Activated CD8-positive, alpha-beta T cell treated with anti-CD3 and anti-CD28 coated beads for 36 hours (primary cell): Measurements from ENCODE around the gene NDC1. TPM values are rescaled to one million over a fixed set of nuclear protein-coding genes. Genes with fewer than 3 reads are reported as not detected.
"Not testable (repeated sequence)": the region's sequence is repeated elsewhere in the genome, so short reads cannot be mapped to it uniquely, and the experiment has no call there.

Experiments
- ATAC-seq: fragments of 200-7000 bp; cut with Tn5 transposase; one replicate; pipeline ENCODE4 v1.10.0; 2021; ENCODE audit warnings: mild to moderate bottlenecking, moderate library complexity
- CTCF ChIA-PET: fragments of 350-600 bp; sonication (Branson Sonifier 250); formaldehyde crosslinking; loops from one replicate; lab custom pipeline; 2021; ENCODE audit warnings: antibody characterized with exemption; lab: Charles Lee
- POLR2A ChIA-PET: fragments of 350-600 bp; sonication (Branson Sonifier 250); formaldehyde crosslinking; loops from one replicate; lab custom pipeline; 2021; ENCODE audit warnings: antibody characterized with exemption; lab: Charles Lee
- DNase-seq: peaks from one replicate; pipeline ENCODE4 v3.0.0-alpha.2; 2020
- H3K27ac Mint-ChIP-seq: one replicate; pipeline ENCODE4 v1.8.0; 2021; ENCODE audit warnings: mild to moderate bottlenecking, mixed read lengths
- H3K27me3 Mint-ChIP-seq: one replicate; pipeline ENCODE4 v1.8.0; 2021; ENCODE audit warnings: mixed read lengths
- H3K36me3 Mint-ChIP-seq: one replicate; pipeline ENCODE4 v1.8.0; 2021; ENCODE audit warnings: low read depth, mixed read lengths
- H3K4me1 Mint-ChIP-seq: one replicate; pipeline ENCODE4 v1.8.0; 2021; ENCODE audit warnings: low read depth, mixed read lengths
- H3K4me3 Mint-ChIP-seq: one replicate; pipeline ENCODE4 v1.8.0; 2021; ENCODE audit warnings: mild to moderate bottlenecking, moderate library complexity, mixed read lengths
- H3K9me3 Mint-ChIP-seq: one replicate; pipeline ENCODE4 v1.8.0; 2021; ENCODE audit warnings: mixed read lengths
- CTCF ChIP-seq: fragments of 200-600 bp; IDR thresholded peaks from one replicate; pipeline ENCODE4 v1.8.0; 2022; ENCODE audit warnings: antibody characterized with exemption, mild to moderate bottlenecking
- intact Hi-C: fragments of 100-400 bp; cut with micrococcal nuclease; formaldehyde crosslinking; loops from one replicate; pipeline ENCODE4 v1.10.0; 2022
- total RNA-seq, 2 experiments: library from RNA; stranded (reverse); gene quantifications; one replicate each; pipeline ENCODE4 v1.2.3, GENCODE V29; 2021

The NDC1 gene
- total RNA-seq, 2 experiments from 2014 or later, result 39.6 to 43.9 TPM

- no peak for DNase-seq
- TF ChIP-seq CTCF, result no peak
- no peaks in the 10 kb centered on the region for H3K4me1 Mint-ChIP-seq
- H3K36me3 Mint-ChIP-seq, result peaks cover 42% of the 10 kb centered on the region
- ATAC-seq, result no peak
- H3K27ac Mint-ChIP-seq, result no peak overlapping the region
- intact Hi-C loops, result no loop called here
- no peak overlapping the region for H3K4me3 Mint-ChIP-seq
- H3K9me3 Mint-ChIP-seq, result no peaks in the 10 kb centered on the region
- no peaks in the 10 kb centered on the region for H3K27me3 Mint-ChIP-seq
- POLR2A ChIA-PET, result no interaction called here
- CTCF ChIA-PET, result interaction anchor here (1.5 kb wide), 1 partner anchor 13 kb away, joined by 5 read pairs; no protein-coding TSS in a partner anchor
Observed at GRCh38 chr1:53821380-53821779, 16.7 kb downstream of the NDC1 start.

GRCh38 chr1:53819387-53819786 lies 18.7 kb downstream of the NDC1 start:
- peaks cover 5% of the 10 kb centered on the region for H3K4me1 Mint-ChIP-seq
- H3K27ac Mint-ChIP-seq, result no peak overlapping the region
- ChIA-PET CTCF (interaction anchor here (1.5 kb wide), 1 partner anchor 8 kb away, joined by 7 read pairs; no protein-coding TSS in a partner anchor), POLR2A (no interaction called here)
- no peak for TF ChIP-seq CTCF
- H3K27me3 Mint-ChIP-seq, result no peaks in the 10 kb centered on the region
- no peaks in the 10 kb centered on the region for H3K9me3 Mint-ChIP-seq
- DNase-seq (no peak), ATAC-seq (no peak)
- peaks cover 48% of the 10 kb centered on the region for H3K36me3 Mint-ChIP-seq
- H3K4me3 Mint-ChIP-seq, result no peak overlapping the region
- intact Hi-C loops, result no loop called here

GRCh38 chr1:53816584-53816983 lies 21.5 kb downstream of the NDC1 start:
- peaks cover 65% of the 10 kb centered on the region for H3K36me3 Mint-ChIP-seq
- H3K4me3 Mint-ChIP-seq, DNase-seq, H3K4me1 Mint-ChIP-seq, ATAC-seq, CTCF ChIA-PET, POLR2A ChIA-PET, H3K9me3 Mint-ChIP-seq, H3K27ac Mint-ChIP-seq, intact Hi-C loops, H3K27me3 Mint-ChIP-seq: not testable (repeated sequence)

GRCh38 chr1:53815484-53815883 lies 22.6 kb downstream of the NDC1 start:
- CTCF ChIA-PET, result not testable (repeated sequence)
- POLR2A ChIA-PET, result interaction anchor here (0.6 kb wide), 1 partner anchor 36 kb away, joined by 3 read pairs; no protein-coding TSS in a partner anchor

GRCh38 chr1:53811414-53811851 lies 26.7 kb downstream of the NDC1 start:
- H3K36me3 Mint-ChIP-seq, result peaks cover 73% of the 10 kb centered on the region
- intact Hi-C loops, result no loop called here
- no peaks in the 10 kb centered on the region for H3K27me3 Mint-ChIP-seq
- no peak overlapping the region for H3K4me3 Mint-ChIP-seq
- peaks cover 7% of the 10 kb centered on the region for H3K4me1 Mint-ChIP-seq
- no peaks in the 10 kb centered on the region for H3K9me3 Mint-ChIP-seq
- ChIA-PET POLR2A (interaction anchor here (1.3 to 1.4 kb wide), 2 partner anchors 12 to 15 kb away, joined by 3 read pairs; no protein-coding TSS in a partner anchor), CTCF (interaction anchor here (1.0 to 2.3 kb wide), 6 partner anchors 9 to 66 kb away, joined by 3 to 8 read pairs (median 4); no protein-coding TSS in a partner anchor)
- no peak overlapping the region for H3K27ac Mint-ChIP-seq
- no peak for ATAC-seq
- no peak for TF ChIP-seq CTCF
- DNase-seq, result peak; percentile 38

More at GRCh38 chr1:53815484-53815883, 22.6 kb downstream of the NDC1 start:
- H3K27me3 Mint-ChIP-seq, DNase-seq, ATAC-seq, H3K9me3 Mint-ChIP-seq, H3K4me1 Mint-ChIP-seq, H3K27ac Mint-ChIP-seq, intact Hi-C loops, H3K4me3 Mint-ChIP-seq: not testable (repeated sequence)
- H3K36me3 Mint-ChIP-seq, result peaks cover 76% of the 10 kb centered on the region

GRCh38 chr1:53810497-53810896 lies 27.6 kb downstream of the NDC1 start:
- H3K36me3 Mint-ChIP-seq, result peaks cover 66% of the 10 kb centered on the region
- no peaks in the 10 kb centered on the region for H3K9me3 Mint-ChIP-seq
- H3K4me3 Mint-ChIP-seq, result no peak overlapping the region
- ATAC-seq (no peak), DNase-seq (no peak)
- no peak for TF ChIP-seq CTCF
- intact Hi-C loops, result no loop called here
- CTCF ChIA-PET, result interaction anchor here (1.0 to 2.3 kb wide), 6 partner anchors 9 to 65 kb away, joined by 3 to 8 read pairs (median 4); no protein-coding TSS in a partner anchor
- peak overlapping the region; percentile 17 for H3K27ac Mint-ChIP-seq
- POLR2A ChIA-PET, result interaction anchor here (1.3 to 1.4 kb wide), 2 partner anchors 13 to 14 kb away, joined by 3 read pairs; no protein-coding TSS in a partner anchor
- H3K27me3 Mint-ChIP-seq, result no peaks in the 10 kb centered on the region
- peaks cover 5% of the 10 kb centered on the region for H3K4me1 Mint-ChIP-seq
